Stimulated activated naive B cell treated with anti-CD40 and anti-IgM and Interleukin-4, amounts not matched to agents 10 μg/mL and 1 μg/mL and 100 μg/mL, for 72 hours (primary cell): ENCODE results near the gene FADS6.
A peak's percentile ranks its signal among the peaks of the same experiment; 100 is the strongest.
"Not testable (repeated sequence)": the region's sequence is repeated elsewhere in the genome, so short reads cannot be mapped to it uniquely, and the experiment has no call there.

Experiments
- ATAC-seq, 2 donors: fragments of 150-1000 bp; cut with Tn5 transposase; replicated peaks; 2 replicates each; pipeline ENCODE4 v1.10.0; 2021; ENCODE audit warnings: moderate library complexity in 1 of 2
- DNase-seq: peaks from one replicate; pipeline ENCODE4 v3.0.0; 2021
- H3K27ac Mint-ChIP-seq: one replicate; pipeline ENCODE4 v1.8.0; 2022; ENCODE audit warnings: mild to moderate bottlenecking, mixed read lengths
- H3K27me3 Mint-ChIP-seq, 2 donors: one replicate each; pipeline ENCODE4 v1.8.0; 2022; ENCODE audit warnings: mixed read lengths in 2 of 2
- H3K36me3 Mint-ChIP-seq, 2 donors: one replicate each; pipeline ENCODE4 v1.8.0; 2022; ENCODE audit warnings: mixed read lengths in 2 of 2, mild to moderate bottlenecking in 1 of 2
- H3K4me1 Mint-ChIP-seq, 2 donors: one replicate each; pipeline ENCODE4 v1.8.0; 2022; ENCODE audit warnings: mixed read lengths in 2 of 2, mild to moderate bottlenecking in 1 of 2
- H3K4me3 Mint-ChIP-seq, 2 donors: one replicate each; pipeline ENCODE4 v1.8.0; 2022; ENCODE audit warnings: mild to moderate bottlenecking in 2 of 2, mixed read lengths in 2 of 2, moderate library complexity in 1 of 2
- H3K9me3 Mint-ChIP-seq, 2 donors: one replicate each; pipeline ENCODE4 v1.8.0; 2022; ENCODE audit warnings: mixed read lengths in 2 of 2, mild to moderate bottlenecking in 1 of 2

FADS6 gene

DNA sequence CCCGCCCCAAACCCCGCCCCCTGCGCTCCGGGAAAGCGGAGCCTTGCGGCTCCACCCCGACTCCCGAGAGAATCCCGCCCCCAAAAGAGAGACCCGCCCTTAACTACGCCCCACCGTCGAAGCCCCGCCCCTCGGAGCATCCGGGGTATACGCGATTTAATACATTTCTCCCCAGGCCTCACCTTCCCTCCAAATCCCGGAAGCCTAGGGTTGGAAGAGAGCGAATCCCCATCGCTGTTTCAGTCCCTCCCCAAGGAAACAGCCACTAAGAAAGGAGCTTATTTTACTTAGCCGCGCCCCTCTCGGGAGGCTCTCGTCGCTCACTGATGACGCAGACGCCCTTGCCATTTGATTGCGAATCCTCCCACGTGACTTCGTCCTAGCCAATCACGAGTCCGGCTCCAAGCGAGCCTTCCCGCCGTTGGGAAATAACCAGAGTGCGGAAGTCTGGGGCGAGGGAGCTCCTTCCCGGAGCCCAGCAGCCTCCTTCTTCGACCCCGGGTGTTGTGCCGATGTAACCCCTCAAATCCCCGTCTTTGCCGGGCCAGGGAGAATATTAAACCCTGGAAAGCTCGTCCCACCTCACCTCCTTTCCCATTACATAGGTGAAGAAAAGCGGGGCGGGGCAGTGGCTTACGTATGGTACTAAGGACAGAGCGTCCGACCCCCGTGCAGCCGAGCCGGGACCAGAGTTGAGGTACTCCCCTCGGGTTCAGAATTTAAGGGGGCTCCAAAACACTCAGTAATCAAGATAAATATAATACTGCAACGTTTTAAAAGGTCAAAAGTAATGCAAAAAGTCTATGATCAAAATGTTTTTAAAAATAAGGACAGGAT is 20.2 kb downstream of the FADS6 start:
- DNase-seq: peak; percentile 99
- Mint-ChIP-seq H3K4me1 (peaks cover 14 to 27% of the 10 kb centered on the region in 2 donors), H3K27me3 (peaks cover 0 to 5% of the 10 kb centered on the region in 2 donors), H3K36me3 (no peaks in the 10 kb centered on the region), H3K4me3 (peak overlapping the region; percentile 87), H3K9me3 (no peaks in the 10 kb centered on the region), H3K27ac (peak overlapping the region; percentile 95)
- peak; percentile 92 to 94 for ATAC-seq

DNA sequence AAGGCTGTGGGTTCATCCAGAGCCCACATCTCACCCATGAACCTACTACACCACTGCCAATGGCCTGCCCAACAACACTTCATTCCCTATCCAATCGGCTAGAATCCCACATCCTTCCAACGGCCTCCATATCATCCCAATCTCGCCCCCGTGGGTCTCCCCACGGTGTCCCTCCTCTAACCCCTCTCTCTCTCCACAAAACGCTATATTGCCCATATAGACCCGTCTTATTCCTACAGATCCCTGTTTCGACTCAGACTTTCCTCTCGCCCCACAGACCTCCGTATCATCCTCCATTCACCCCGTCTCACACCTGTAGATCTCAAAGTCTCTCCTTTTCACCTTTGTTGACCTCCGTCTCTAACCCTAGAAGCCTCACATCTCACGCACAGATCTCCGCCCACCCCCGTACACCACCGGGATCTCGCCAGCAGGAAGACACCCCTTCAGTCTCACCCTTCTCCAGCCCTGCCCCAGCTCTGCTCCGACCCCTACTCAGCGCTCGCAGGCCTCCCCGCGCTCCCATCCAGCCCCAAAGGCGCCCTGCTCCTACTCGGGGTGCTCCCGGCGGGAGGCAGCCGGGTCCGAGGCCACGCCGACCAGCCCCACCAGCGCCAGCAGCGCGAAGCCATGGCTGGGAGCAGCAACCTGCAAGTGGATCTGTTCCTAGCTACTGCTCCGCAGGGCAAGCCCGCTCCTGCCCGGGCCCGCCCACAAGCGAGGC is 21.0 kb downstream of the FADS6 start, which contains the start of gene FDXR:
FDXR (minus strand) TSS at position 682 of the 724 bp plus-strand sequence; CDS start at position 632, 50 bp downstream.
- no peaks in the 10 kb centered on the region for H3K36me3 Mint-ChIP-seq
- peaks cover 0 to 2% of the 10 kb centered on the region in 2 donors for H3K27me3 Mint-ChIP-seq
- H3K27ac Mint-ChIP-seq: peak within 1 kb of the TSS; percentile 95
- peak; percentile 25 to 30 for ATAC-seq
- H3K4me1 Mint-ChIP-seq: peaks cover 14 to 27% of the 10 kb centered on the region in 2 donors
- DNase-seq: no peak
- H3K9me3 Mint-ChIP-seq: no peaks in the 10 kb centered on the region
- peak within 1 kb of the TSS; percentile 87 for H3K4me3 Mint-ChIP-seq

DNA sequence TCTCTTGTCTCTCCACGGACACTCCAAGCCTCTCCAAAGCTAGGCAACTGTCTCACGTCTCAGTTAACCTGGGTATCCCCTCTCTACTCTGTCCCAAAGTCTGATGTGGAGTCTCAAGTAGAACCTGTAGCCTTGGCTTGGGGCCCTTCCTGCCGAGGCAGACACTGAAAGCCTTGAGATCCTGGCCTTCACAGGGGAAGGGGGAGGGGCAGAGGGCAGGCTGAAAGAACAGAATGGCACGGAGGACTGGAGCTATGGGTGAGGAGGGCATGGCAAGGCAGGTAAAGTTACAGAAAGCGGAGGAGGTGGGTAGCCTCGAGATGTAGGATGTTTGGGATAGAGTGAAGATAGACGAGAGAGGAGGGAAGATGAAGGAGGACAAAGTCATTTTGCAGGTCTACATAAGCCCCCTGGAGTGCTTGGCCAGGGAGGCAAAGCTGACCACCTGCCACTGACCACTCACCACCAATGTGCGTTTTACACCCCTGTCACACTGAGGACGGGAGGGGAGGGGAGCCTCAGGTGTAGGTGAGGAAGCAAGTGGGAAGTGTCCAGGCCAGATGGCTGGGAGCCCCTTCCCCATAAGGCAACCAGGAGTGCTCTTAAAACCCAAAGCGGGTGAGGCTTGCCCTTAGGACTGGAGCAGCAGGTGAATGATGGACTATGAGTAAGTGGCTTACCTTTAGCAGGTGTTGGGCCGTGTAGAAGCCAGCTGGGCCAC is 21.9 kb downstream of the FADS6 start:
- DNase-seq (no peak), ATAC-seq (no peak)
- Mint-ChIP-seq H3K36me3 (peaks cover 0 to 2% of the 10 kb centered on the region in 2 donors), H3K9me3 (no peaks in the 10 kb centered on the region), H3K4me3 (peak overlapping the region; percentile 22 to 87), H3K27ac (no peak overlapping the region), H3K4me1 (peaks cover 14 to 27% of the 10 kb centered on the region in 2 donors), H3K27me3 (no peaks in the 10 kb centered on the region)

GRCh38 chr17:74870512-74870911 is 22.9 kb downstream of the FADS6 start:
- H3K9me3 Mint-ChIP-seq: no peaks in the 10 kb centered on the region
- H3K27ac Mint-ChIP-seq: no peak overlapping the region
- H3K4me1 Mint-ChIP-seq: peaks cover 18 to 27% of the 10 kb centered on the region in 2 donors
- DNase-seq: no peak
- H3K4me3 Mint-ChIP-seq: no peak overlapping the region
- peaks cover 0 to 2% of the 10 kb centered on the region in 2 donors for H3K36me3 Mint-ChIP-seq
- ATAC-seq: no peak
- no peaks in the 10 kb centered on the region for H3K27me3 Mint-ChIP-seq

DNA sequence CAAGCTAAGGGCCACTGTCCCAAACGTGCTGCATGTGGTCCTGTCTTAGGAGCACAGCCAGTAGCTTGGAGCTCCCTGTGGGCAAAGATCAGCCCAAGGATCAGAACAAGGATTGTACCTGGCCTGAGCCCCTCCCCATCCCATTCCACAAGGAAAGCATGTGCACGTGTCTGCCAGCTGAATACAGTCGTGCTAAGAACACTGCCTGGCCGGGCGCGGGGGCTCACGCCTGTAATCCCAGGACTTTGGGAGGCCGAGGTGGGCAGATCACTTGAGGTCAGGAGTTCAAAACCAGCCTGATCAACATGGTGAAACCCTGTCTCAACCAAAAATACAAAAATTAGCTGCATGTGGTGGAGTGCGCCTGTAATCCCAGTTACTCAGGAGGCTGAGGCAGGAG is 23.4 kb downstream of the FADS6 start:
- not testable (repeated sequence) for H3K27ac Mint-ChIP-seq, H3K9me3 Mint-ChIP-seq, H3K4me3 Mint-ChIP-seq, H3K27me3 Mint-ChIP-seq, DNase-seq, ATAC-seq, H3K36me3 Mint-ChIP-seq
- peaks cover 20 to 29% of the 10 kb centered on the region in 2 donors for H3K4me1 Mint-ChIP-seq

DNA sequence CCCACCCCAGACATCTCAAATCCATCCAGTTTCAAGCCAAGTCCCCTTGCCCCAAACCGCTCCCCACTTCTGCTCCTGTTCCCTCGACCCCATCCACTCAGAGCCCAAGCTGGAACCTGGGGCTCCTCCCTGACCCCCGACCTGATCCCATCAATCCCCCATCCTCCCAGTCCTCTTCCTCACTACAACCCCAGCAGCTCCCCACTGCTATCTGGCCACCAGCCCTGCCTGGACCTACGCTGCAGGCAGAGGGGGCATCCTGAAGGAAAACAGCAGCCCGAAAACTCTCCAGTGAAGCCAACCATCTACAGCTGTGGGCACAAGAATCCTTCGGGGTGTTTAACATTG is 24.6 kb downstream of the FADS6 start:
- peaks cover 21 to 32% of the 10 kb centered on the region in 2 donors for H3K4me1 Mint-ChIP-seq
- no peak for ATAC-seq
- H3K9me3 Mint-ChIP-seq: no peaks in the 10 kb centered on the region
- H3K27ac Mint-ChIP-seq: peak overlapping the region; percentile 27
- H3K36me3 Mint-ChIP-seq: peaks cover 5 to 8% of the 10 kb centered on the region in 2 donors
- H3K27me3 Mint-ChIP-seq: peaks cover 0 to 5% of the 10 kb centered on the region in 2 donors
- no peak for DNase-seq
- H3K4me3 Mint-ChIP-seq: no peak overlapping the region

DNA sequence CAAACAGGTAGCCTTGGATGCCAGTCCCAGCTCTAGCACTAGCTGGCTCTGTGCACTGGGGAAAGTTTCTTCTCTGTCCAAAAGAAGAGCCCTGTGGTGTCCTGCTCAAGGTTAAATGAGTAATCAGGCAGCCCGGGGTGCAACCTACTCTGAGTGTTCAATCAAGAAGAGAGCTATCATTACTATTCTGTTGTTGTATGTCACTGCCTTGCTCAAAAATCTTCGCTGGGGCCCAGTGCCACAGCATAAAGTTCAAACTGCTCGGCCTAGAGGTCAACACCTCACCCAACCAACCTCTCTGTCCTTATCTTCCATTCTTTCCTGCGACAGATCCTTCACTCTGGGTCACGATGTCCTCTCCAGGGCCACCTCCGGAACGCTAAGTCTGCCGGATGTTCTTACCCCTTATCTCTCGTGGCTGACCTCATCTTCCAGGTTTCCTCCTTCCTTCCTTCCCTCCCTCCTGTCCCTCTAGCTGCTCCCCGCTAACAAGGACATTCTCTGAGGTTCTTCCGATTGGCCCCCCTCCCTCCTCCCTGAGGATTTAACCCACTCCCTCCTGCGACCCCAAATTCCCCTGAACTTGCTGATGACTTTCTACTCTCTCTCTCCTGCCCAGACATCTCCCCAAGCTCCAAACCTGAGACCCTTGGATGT is 25.1 kb downstream of the FADS6 start:
- no peak for DNase-seq
- H3K27ac Mint-ChIP-seq: no peak overlapping the region
- peaks cover 0 to 10% of the 10 kb centered on the region in 2 donors for H3K27me3 Mint-ChIP-seq
- no peak overlapping the region for H3K4me3 Mint-ChIP-seq
- peaks cover 19 to 29% of the 10 kb centered on the region in 2 donors for H3K4me1 Mint-ChIP-seq
- peaks cover 5 to 8% of the 10 kb centered on the region in 2 donors for H3K36me3 Mint-ChIP-seq
- no peaks in the 10 kb centered on the region for H3K9me3 Mint-ChIP-seq
- ATAC-seq: no peak

- Mint-ChIP-seq H3K4me1 (peaks cover 19 to 25% of the 10 kb centered on the region in 2 donors), H3K36me3 (peaks cover 5 to 8% of the 10 kb centered on the region in 2 donors), H3K27ac (no peak overlapping the region), H3K4me3 (no peak overlapping the region), H3K9me3 (no peaks in the 10 kb centered on the region), H3K27me3 (peaks cover 14 to 28% of the 10 kb centered on the region in 2 donors)
- DNase-seq (no peak), ATAC-seq (no peak)
Observed at GRCh38 chr17:74866198-74866835, 27.1 kb downstream of the FADS6 start.

DNA sequence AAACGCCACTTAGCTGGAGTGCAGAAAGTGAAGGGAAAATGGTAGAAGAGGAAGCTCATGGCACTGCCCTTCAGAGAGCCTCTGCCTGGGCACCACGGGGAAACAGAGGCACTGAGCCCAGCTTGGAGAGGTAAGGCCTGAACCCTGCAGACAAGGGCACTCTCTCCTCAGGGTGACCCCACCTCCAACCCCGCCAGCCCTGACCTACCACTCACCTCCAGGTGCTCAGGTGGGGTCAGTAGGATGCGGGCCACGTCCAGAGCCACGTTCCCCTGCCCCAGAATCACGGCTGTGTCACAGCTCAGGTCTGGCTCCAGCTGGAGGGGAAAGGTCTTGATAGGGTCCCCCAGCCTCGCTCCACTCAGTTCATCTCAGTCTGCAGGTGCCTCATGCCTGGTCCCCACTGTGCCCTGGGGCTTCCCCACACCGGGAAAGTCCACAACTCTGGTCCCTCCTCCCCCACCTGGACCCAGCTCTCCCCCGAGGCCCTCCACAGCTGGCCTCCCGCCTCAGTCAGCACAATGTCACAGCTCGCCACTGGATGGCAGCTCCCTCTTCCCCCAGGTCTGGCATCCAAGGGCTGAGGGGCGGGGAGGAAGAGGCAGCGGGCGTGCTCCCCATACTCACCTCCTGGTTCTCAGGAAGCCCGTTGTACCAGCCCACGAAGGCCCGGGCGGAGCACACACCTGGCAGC is 27.8 kb downstream of the FADS6 start:
- Mint-ChIP-seq H3K27me3 (peaks cover 19 to 34% of the 10 kb centered on the region in 2 donors), H3K4me1 (peaks cover 20 to 28% of the 10 kb centered on the region in 2 donors), H3K36me3 (peaks cover 5 to 8% of the 10 kb centered on the region in 2 donors), H3K9me3 (no peaks in the 10 kb centered on the region), H3K27ac (no peak overlapping the region), H3K4me3 (no peak overlapping the region)
- ATAC-seq: no peak
- DNase-seq: no peak

DNA sequence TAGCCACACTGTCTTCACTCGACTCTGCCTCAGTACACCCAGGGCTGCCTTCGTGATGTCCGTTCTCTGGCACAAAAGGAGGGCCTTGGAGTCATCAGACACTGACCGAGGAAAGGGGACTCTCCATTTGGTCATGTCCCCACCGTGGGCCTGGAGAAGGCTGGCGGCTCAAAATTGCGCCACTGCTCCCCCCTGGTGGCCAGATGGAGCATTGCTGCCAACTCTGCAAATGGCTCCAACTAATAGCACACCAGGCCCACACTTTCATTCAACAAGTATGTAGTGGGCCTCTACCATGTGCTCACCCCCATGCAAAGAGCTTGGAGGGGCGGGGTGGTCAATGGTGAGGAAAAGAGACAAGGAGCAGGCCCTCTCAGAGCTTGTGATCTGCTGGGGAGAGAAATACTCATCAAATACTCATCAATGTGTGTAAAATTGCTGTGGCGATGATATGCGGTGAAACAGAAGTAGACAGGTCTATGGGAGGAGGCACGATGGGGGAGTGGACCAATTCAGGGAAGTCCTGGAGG is 28.5 kb downstream of the FADS6 start:
- ATAC-seq: peak; percentile 57 to 64
- Mint-ChIP-seq H3K36me3 (peaks cover 5 to 8% of the 10 kb centered on the region in 2 donors), H3K27me3 (peaks cover 25 to 41% of the 10 kb centered on the region in 2 donors), H3K4me3 (no peak overlapping the region), H3K4me1 (peaks cover 23 to 35% of the 10 kb centered on the region in 2 donors), H3K9me3 (no peaks in the 10 kb centered on the region), H3K27ac (peak overlapping the region; percentile 31)
- DNase-seq: peak; percentile 59

DNA sequence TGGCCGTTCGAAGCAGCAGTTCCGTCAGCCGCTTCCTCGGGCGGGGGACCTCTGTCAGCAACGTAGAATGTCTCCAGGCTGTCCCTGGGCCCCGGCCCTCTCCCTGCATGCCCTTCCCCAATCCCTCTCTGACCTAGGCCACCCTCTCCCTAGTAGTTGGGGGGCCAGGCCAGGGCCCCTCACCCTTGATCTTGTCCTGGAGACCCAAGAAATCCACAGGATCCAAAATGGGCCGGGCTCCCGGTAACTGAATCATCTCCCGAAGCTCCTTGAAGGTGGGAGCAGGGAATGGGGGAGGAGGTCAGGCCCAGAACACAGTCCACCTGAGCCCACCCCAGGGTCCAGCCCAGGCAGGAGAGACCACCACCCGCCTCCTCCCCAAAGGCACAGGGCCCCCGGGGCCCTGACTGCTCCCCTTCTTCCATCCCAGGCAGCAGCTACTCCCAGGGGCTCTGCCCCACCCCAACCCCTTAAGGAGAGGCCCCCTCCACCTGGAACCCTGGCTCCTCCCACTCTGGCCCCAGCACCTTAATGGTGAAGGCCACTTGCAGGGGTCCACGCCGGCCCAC is 29.1 kb downstream of the FADS6 start:
- ATAC-seq: no peak
- Mint-ChIP-seq H3K9me3 (no peaks in the 10 kb centered on the region), H3K4me1 (peaks cover 23 to 31% of the 10 kb centered on the region in 2 donors), H3K4me3 (no peak overlapping the region), H3K27me3 (peaks cover 27 to 43% of the 10 kb centered on the region in 2 donors), H3K36me3 (peaks cover 5 to 8% of the 10 kb centered on the region in 2 donors), H3K27ac (no peak overlapping the region)
- no peak for DNase-seq

- no peak for ATAC-seq
- no peak overlapping the region for H3K27ac Mint-ChIP-seq
- H3K4me3 Mint-ChIP-seq: no peak overlapping the region
- H3K27me3 Mint-ChIP-seq: peaks cover 34 to 51% of the 10 kb centered on the region in 2 donors
- H3K9me3 Mint-ChIP-seq: no peaks in the 10 kb centered on the region
- DNase-seq: no peak
- peaks cover 5 to 9% of the 10 kb centered on the region in 2 donors for H3K36me3 Mint-ChIP-seq
- peaks cover 23 to 29% of the 10 kb centered on the region in 2 donors for H3K4me1 Mint-ChIP-seq
Observed at GRCh38 chr17:74863420-74864296, 29.8 kb downstream of the FADS6 start.
